Spleen (tissue), 7 donors: ENCODE results near the gene NUDT8.

Experiments
- CTCF ChIP-seq, 11 experiments: fragments of 200-600 bp in 7 of 11; fragments of 450-650 bp in 4 of 11; sonication (generic) in 4 of 11; IDR thresholded peaks in 8 of 11; conservative IDR thresholded peaks in 3 of 11; 1 replicate in 7 of 11; 2 replicates in 4 of 11; pipeline versions ENCODE4 v1.4.0 to v1.8.0; 2016 to 2021; ENCODE audit warnings: antibody characterized with exemption in 11 of 11, inconsistent platforms in 4 of 11, mild to moderate bottlenecking in 1 of 11
- POLR2A ChIP-seq, 3 donors: fragments of 450-650 bp; IDR thresholded peaks; one replicate each; pipeline ENCODE4 v1.5.1; 2017; ENCODE audit warnings: antibody characterized with exemption in 3 of 3, mild to moderate bottlenecking in 1 of 3
- donor health status: DM: no; HTN: no; CAD: no; lungs with moderate emphysema.
- donor health status: DM: no; HTN: no; CAD: no.
- donor health status: DM: no; HTN: no; CAD: no.

DNA sequence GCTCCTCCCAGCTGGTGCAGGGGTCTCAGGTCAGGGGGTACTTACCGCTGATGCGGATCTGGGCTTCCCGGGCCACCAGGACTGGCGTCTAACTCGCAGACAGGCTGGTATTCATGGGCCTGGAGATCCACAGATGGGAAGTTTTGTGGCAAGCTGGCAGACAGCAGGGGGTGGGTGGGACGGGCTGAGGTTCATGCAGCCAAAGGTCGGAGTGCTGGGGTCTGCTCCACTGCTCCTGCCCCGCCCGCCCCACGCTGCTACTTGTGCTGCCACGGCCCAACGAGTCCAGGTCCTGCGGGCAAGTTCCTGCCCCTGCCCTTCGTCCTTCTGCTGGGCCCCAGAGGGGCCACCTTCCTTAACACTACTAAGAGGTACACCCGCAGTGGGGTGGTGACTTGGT is 17.7 kb upstream of the NUDT8 start:
- no peak for TF ChIP-seq CTCF (IDR thresholded peaks at IDR 0.05 in 8 of 11, conservative IDR thresholded peaks at IDR 0.05 in 3 of 11)
- no peak for TF ChIP-seq POLR2A (IDR thresholded peaks at IDR 0.05)
